H9 (cell line): ENCODE measurements around the gene ADI1. TPM values are rescaled to one million over a fixed set of nuclear protein-coding genes. Genes with fewer than 3 reads are reported as not detected.

ENCODE experiments used
- DNase-seq: peaks from one replicate; pipeline ENCODE4 v3.0.0-alpha.2; 2017
- H2AFZ ChIP-seq: one replicate; pipeline ENCODE4 v1.6.1; 2013; ENCODE audit warnings: mild to moderate bottlenecking, low read length, control low read depth, moderate library complexity
- H2AK5ac ChIP-seq: 2 replicates; pipeline ENCODE4 v1.6.1; 2013; ENCODE audit warnings: low read length, control low read depth, mixed read lengths; ENCODE audit not compliant: insufficient read length
- H2BK120ac ChIP-seq: one replicate; pipeline ENCODE4 v1.6.1; 2013; ENCODE audit warnings: low read depth, mild to moderate bottlenecking, low read length, control low read depth, inconsistent platforms; ENCODE audit not compliant: poor library complexity, severe bottlenecking
- H2BK12ac ChIP-seq: 2 replicates; pipeline ENCODE4 v1.6.1; 2013; ENCODE audit warnings: low read length, control low read depth, mixed read lengths, low read depth; ENCODE audit not compliant: insufficient read length
- H2BK15ac ChIP-seq: 2 replicates; pipeline ENCODE4 v1.6.1; 2013; ENCODE audit warnings: low read depth, low read length, control low read depth
- H2BK20ac ChIP-seq: one replicate; pipeline ENCODE4 v1.6.1; 2013; ENCODE audit warnings: low read depth, mild to moderate bottlenecking, low read length, control low read depth, inconsistent platforms; ENCODE audit not compliant: poor library complexity, severe bottlenecking
- H2BK5ac ChIP-seq: 2 replicates; pipeline ENCODE4 v1.6.1; 2013; ENCODE audit warnings: low read length, control low read depth, mixed read lengths; ENCODE audit not compliant: insufficient read length
- H3K14ac ChIP-seq: 2 replicates; pipeline ENCODE4 v1.6.1; 2013; ENCODE audit warnings: low read length, control low read depth; ENCODE audit not compliant: insufficient read depth
- H3K18ac ChIP-seq: 2 replicates; pipeline ENCODE4 v1.6.1; 2013; ENCODE audit warnings: low read depth, mild to moderate bottlenecking, mixed read lengths, low read length, control low read depth; ENCODE audit not compliant: insufficient read length
- H3K23ac ChIP-seq: 2 replicates; pipeline ENCODE4 v1.6.1; 2013; ENCODE audit warnings: low read length, control low read depth, mixed read lengths, low read depth; ENCODE audit not compliant: insufficient read length
- H3K23me2 ChIP-seq: 2 replicates; pipeline ENCODE4 v1.6.1; 2013; ENCODE audit warnings: low read depth, mild to moderate bottlenecking, mixed read lengths, low read length, control low read depth; ENCODE audit not compliant: insufficient read length, poor library complexity, severe bottlenecking
- H3K27ac ChIP-seq: 2 replicates; pipeline ENCODE4 v1.5.1; 2013; ENCODE audit warnings: low read length, control low read depth, mixed read lengths, low read depth; ENCODE audit not compliant: insufficient read length
- H3K27me3 ChIP-seq: 2 replicates; pipeline ENCODE4 v1.6.1; 2013; ENCODE audit warnings: low read length, control low read depth, inconsistent platforms; ENCODE audit not compliant: insufficient read depth
- H3K4ac ChIP-seq: 2 replicates; pipeline ENCODE4 v1.6.1; 2013; ENCODE audit warnings: low read depth, mild to moderate bottlenecking, control low read depth, inconsistent platforms, low read length, moderate library complexity
- H3K4me1 ChIP-seq: 2 replicates; pipeline ENCODE4 v1.6.1; 2013; ENCODE audit warnings: low read length, control low read depth, inconsistent platforms; ENCODE audit not compliant: insufficient read depth
- H3K4me2 ChIP-seq: 2 replicates; pipeline ENCODE4 v1.6.1; 2013; ENCODE audit warnings: low read length, control low read depth, mixed read lengths; ENCODE audit not compliant: insufficient read length, insufficient read depth
- H3K56ac ChIP-seq: 2 replicates; pipeline ENCODE4 v1.6.1; 2013; ENCODE audit warnings: low read depth, mild to moderate bottlenecking, mixed read lengths, low read length, control low read depth; ENCODE audit not compliant: insufficient read length
- H3K79me1 ChIP-seq: 2 replicates; pipeline ENCODE4 v1.6.1; 2013; ENCODE audit warnings: low read depth, mild to moderate bottlenecking, moderate library complexity, low read length, control low read depth, inconsistent platforms; ENCODE audit not compliant: insufficient read depth, poor library complexity, severe bottlenecking
- H3K79me2 ChIP-seq: 2 replicates; pipeline ENCODE4 v1.6.1; 2013; ENCODE audit warnings: low read length, control low read depth, inconsistent platforms; ENCODE audit not compliant: insufficient read depth
- H3K9ac ChIP-seq: 2 replicates; pipeline ENCODE4 v1.6.1; 2013; ENCODE audit warnings: low read length, control low read depth, mixed read lengths; ENCODE audit not compliant: insufficient read length; ENCODE audit errors: extremely low read depth
- H3K9me3 ChIP-seq: one replicate; pipeline ENCODE4 v1.6.1; 2013; ENCODE audit warnings: low read depth, low read length, inconsistent platforms; ENCODE audit not compliant: control insufficient read depth
- H3T11ph ChIP-seq: one replicate; pipeline ENCODE4 v1.6.1; 2013; ENCODE audit warnings: mild to moderate bottlenecking, low read length, control low read depth, inconsistent platforms
- H4K20me1 ChIP-seq: one replicate; pipeline ENCODE4 v1.6.1; 2013; ENCODE audit not compliant: control insufficient read depth, insufficient read length, insufficient read depth
- H4K5ac ChIP-seq: 2 replicates; pipeline ENCODE4 v1.6.1; 2013; ENCODE audit warnings: low read depth, mild to moderate bottlenecking, mixed read lengths, low read length, control low read depth; ENCODE audit not compliant: insufficient read length
- H4K8ac ChIP-seq: replicated peaks from 2 replicates; pipeline ENCODE4 v1.6.1; 2013; ENCODE audit warnings: low read length, control low read depth, mixed read lengths, low read depth; ENCODE audit not compliant: insufficient read length
- H4K91ac ChIP-seq: 2 replicates; pipeline ENCODE4 v1.6.1; 2013; ENCODE audit warnings: low read depth, mild to moderate bottlenecking, moderate library complexity, mixed read lengths, low read length, control low read depth; ENCODE audit not compliant: insufficient read length
- H3K27ac Mint-ChIP-seq, 3 experiments: 2 replicates in 2 of 3; 3 replicates in 1 of 3; pipeline ENCODE4 v1.8.0; 2020 to 2021; ENCODE audit warnings: mixed read lengths in 3 of 3, mild to moderate bottlenecking in 1 of 3, moderate library complexity in 1 of 3
- H3K27me3 Mint-ChIP-seq: 2 replicates; pipeline ENCODE4 v1.8.0; 2021; ENCODE audit warnings: low read depth, mild to moderate bottlenecking, moderate library complexity, mixed read lengths
- H3K36me3 Mint-ChIP-seq, 3 experiments: 2 replicates in 2 of 3; 3 replicates in 1 of 3; pipeline ENCODE4 v1.8.0; 2020 to 2021; ENCODE audit warnings: low read depth in 3 of 3, mixed read lengths in 3 of 3; ENCODE audit not compliant: insufficient read depth in 1 of 3
- H3K4me1 Mint-ChIP-seq, 2 experiments: 2 replicates each; pipeline ENCODE4 v1.8.0; 2020; ENCODE audit warnings: mixed read lengths in 2 of 2
- H3K4me3 Mint-ChIP-seq, 2 experiments: 2 replicates in 1 of 2; 3 replicates in 1 of 2; pipeline ENCODE4 v1.8.0; 2020 to 2021; ENCODE audit warnings: mild to moderate bottlenecking in 2 of 2, mixed read lengths in 2 of 2, moderate library complexity in 1 of 2
- H3K9me3 Mint-ChIP-seq, 2 experiments: 2 replicates in 1 of 2; 3 replicates in 1 of 2; pipeline ENCODE4 v1.8.0; 2020; ENCODE audit warnings: mild to moderate bottlenecking in 2 of 2, mixed read lengths in 2 of 2, moderate library complexity in 1 of 2
- WGBS: extraction: QIAGEN DNeasy Blood & Tissue Kit; methylation state at CpG from one replicate; pipeline ENCODE4 v1.1.7; 2013; ENCODE audit warnings: missing lambda C conversion rate, low lambda C conversion rate, mixed read lengths; ENCODE audit not compliant: insufficient read length; ENCODE audit errors: extremely low coverage; 5-methylcytosine and 5-hydroxymethylcytosine counted together
- total RNA-seq: library from RNA; stranded (reverse); gene quantifications from 2 replicates; pipeline ENCODE4 v1.2.1, GENCODE V29; 2021
- TF ChIP-seq, protein P1 (sequence below): fragments of 200-600 bp; sonication (generic); conservative IDR thresholded peaks from 3 replicates; pipeline ENCODE4 v1.8.0; 2021; ENCODE audit warnings: antibody characterized with exemption, mild to moderate bottlenecking

The ADI1 gene
- total RNA-seq, 1 experiment from 2014 or later = 23.4 TPM

GRCh38 chr2:3543023-3543683 is 23.8 kb upstream of the ADI1 start:
- Mint-ChIP-seq H3K36me3 (peaks cover 36 to 80% (median 74%) of the 10 kb centered on the region in 3 experiments; a peak in 6 of 7 replicates), H3K27me3 (no peaks in the 10 kb centered on the region), H3K9me3 (no peaks in the 10 kb centered on the region), H3K4me3 (no peak overlapping the region), H3K4me1 (no peaks in the 10 kb centered on the region), H3K27ac (no peak overlapping the region)
- Histone ChIP-seq H3K4me1 (no peaks in the 10 kb centered on the region), H3K23ac (no peak overlapping the region), H3K9me3 (no peaks in the 10 kb centered on the region), H3K79me1 (no peaks in the 10 kb centered on the region), H3K23me2 (no peaks in the 10 kb centered on the region), H2BK12ac (no peak overlapping the region), H3K4me2 (no peak overlapping the region), H2AK5ac (no peak overlapping the region), H3K4ac (no peak overlapping the region), H2BK15ac (no peak overlapping the region), H2AFZ (no peak overlapping the region), H4K91ac (no peak overlapping the region), H3T11ph (no peak overlapping the region), H4K20me1 (no peaks in the 10 kb centered on the region), H4K5ac (no peak overlapping the region), H2BK20ac (no peak overlapping the region), H2BK120ac (no peak overlapping the region), H3K27ac (no peak overlapping the region), H3K9ac (no peak overlapping the region), H3K14ac (no peak overlapping the region), H2BK5ac (no peak overlapping the region), H3K56ac (no peak overlapping the region), H3K18ac (no peak overlapping the region), H4K8ac (no peak overlapping the region), H3K79me2 (no peaks in the 10 kb centered on the region), H3K27me3 (no peaks in the 10 kb centered on the region)
- TF ChIP-seq, protein P1, sequence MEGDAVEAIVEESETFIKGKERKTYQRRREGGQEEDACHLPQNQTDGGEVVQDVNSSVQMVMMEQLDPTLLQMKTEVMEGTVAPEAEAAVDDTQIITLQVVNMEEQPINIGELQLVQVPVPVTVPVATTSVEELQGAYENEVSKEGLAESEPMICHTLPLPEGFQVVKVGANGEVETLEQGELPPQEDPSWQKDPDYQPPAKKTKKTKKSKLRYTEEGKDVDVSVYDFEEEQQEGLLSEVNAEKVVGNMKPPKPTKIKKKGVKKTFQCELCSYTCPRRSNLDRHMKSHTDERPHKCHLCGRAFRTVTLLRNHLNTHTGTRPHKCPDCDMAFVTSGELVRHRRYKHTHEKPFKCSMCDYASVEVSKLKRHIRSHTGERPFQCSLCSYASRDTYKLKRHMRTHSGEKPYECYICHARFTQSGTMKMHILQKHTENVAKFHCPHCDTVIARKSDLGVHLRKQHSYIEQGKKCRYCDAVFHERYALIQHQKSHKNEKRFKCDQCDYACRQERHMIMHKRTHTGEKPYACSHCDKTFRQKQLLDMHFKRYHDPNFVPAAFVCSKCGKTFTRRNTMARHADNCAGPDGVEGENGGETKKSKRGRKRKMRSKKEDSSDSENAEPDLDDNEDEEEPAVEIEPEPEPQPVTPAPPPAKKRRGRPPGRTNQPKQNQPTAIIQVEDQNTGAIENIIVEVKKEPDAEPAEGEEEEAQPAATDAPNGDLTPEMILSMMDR = no peak
- no CpG with 5 or more reads among the region's 6 CpGs for WGBS
- no peak for DNase-seq
